Measurements from ENCODE around the gene GRIK4. TPM values are rescaled to one million over a fixed set of nuclear protein-coding genes. Genes with fewer than 3 reads are reported as not detected.

GRIK4 gene
- total and polyA plus RNA-seq, 2 donors (not counting 3 experiments of a cell fraction or from before 2014, with no cell fraction given), result 0.81 to 1.6 TPM

- Histone ChIP-seq H3K4me3 (replicated peaks in 1 of 3; ENCODE audit: insufficient read depth in 1 of 3, low read depth in 1 of 3, low read length in 3 of 3) (no peak overlapping the region), H3K27ac (ENCODE audit: insufficient read depth, low read depth, low read length) (no peak overlapping the region), H4K20me1 (replicated peaks; ENCODE audit: control insufficient read depth, extremely low read depth, insufficient read depth, low read length) (no peaks in the 10 kb centered on the region), H3K27me3 (ENCODE audit: control insufficient read depth in 2 of 2, insufficient read depth in 2 of 2, low read length in 2 of 2) (peaks cover 0 to 7% of the 10 kb centered on the region in 2 experiments), H3K36me3 (ENCODE audit: control insufficient read depth in 2 of 2, extremely low read depth in 1 of 2, insufficient read depth in 2 of 2, low read length in 2 of 2) (no peaks in the 10 kb centered on the region), H3K4me1 (ENCODE audit: control insufficient read depth, extremely low read depth, insufficient read depth, low read length) (no peaks in the 10 kb centered on the region), H2AFZ (ENCODE audit: low read depth, low read length) (no peak overlapping the region), H3K79me2 (ENCODE audit: control insufficient read depth, insufficient read depth, low read length) (no peaks in the 10 kb centered on the region), H3K9me1 (replicated peaks; ENCODE audit: control insufficient read depth, extremely low read depth, insufficient read depth, low read length) (no peaks in the 10 kb centered on the region), H3K9me3 (replicated peaks; ENCODE audit: control insufficient read depth, insufficient read depth, low read length) (no peaks in the 10 kb centered on the region), H3K9ac (replicated peaks; ENCODE audit: extremely low read depth, insufficient read depth, low read length) (no peak overlapping the region), H3K4me2 (ENCODE audit: insufficient read depth, low read length) (no peak overlapping the region)
- BruUV-seq (replicated peaks), result no TSS peak
- no peak for TF ChIP-seq JUN (IDR thresholded peaks at IDR 0.05; ENCODE audit: borderline replicate concordance, insufficient read depth, insufficient read length, low read depth)
- POLR2A ChIA-PET, result no interaction called here
- FAIRE-seq (no peak), DNase-seq (ENCODE audit: low read depth, low spot score) (no peak)
- intact Hi-C loops (cut with micrococcal nuclease) (no loop called here), dilution Hi-C loops (cut with MboI; ENCODE audit: extremely low pct_ligation_motif_present, low sequenced_read_pairs) (no loop called here)
- CTCF ChIA-PET, result interaction anchor here (1.8 to 3.5 kb wide), 2 partner anchors 17 to 134 kb away, joined by 5 to 17 read pairs; no protein-coding TSS in a partner anchor
Observed at GRCh38 chr11:120667934-120668333, 156.4 kb downstream of the GRIK4 start.

GRCh38 chr11:120668537-120668936 lies 157.0 kb downstream of the GRIK4 start:
- Histone ChIP-seq H3K79me2 (ENCODE audit: control insufficient read depth, insufficient read depth, low read length) (no peaks in the 10 kb centered on the region), H3K36me3 (ENCODE audit: control insufficient read depth in 2 of 2, extremely low read depth in 1 of 2, insufficient read depth in 2 of 2, low read length in 2 of 2) (no peaks in the 10 kb centered on the region), H2AFZ (ENCODE audit: low read depth, low read length) (no peak overlapping the region), H3K4me2 (ENCODE audit: insufficient read depth, low read length) (no peak overlapping the region), H3K9me3 (replicated peaks; ENCODE audit: control insufficient read depth, insufficient read depth, low read length) (no peaks in the 10 kb centered on the region), H3K4me1 (ENCODE audit: control insufficient read depth, extremely low read depth, insufficient read depth, low read length) (no peaks in the 10 kb centered on the region), H3K27ac (ENCODE audit: insufficient read depth, low read depth, low read length) (no peak overlapping the region), H4K20me1 (replicated peaks; ENCODE audit: control insufficient read depth, extremely low read depth, insufficient read depth, low read length) (no peaks in the 10 kb centered on the region), H3K9ac (replicated peaks; ENCODE audit: extremely low read depth, insufficient read depth, low read length) (no peak overlapping the region), H3K9me1 (replicated peaks; ENCODE audit: control insufficient read depth, extremely low read depth, insufficient read depth, low read length) (no peaks in the 10 kb centered on the region), H3K27me3 (ENCODE audit: control insufficient read depth in 2 of 2, insufficient read depth in 2 of 2, low read length in 2 of 2) (peaks cover 0 to 2% of the 10 kb centered on the region in 2 experiments), H3K4me3 (replicated peaks in 1 of 3; ENCODE audit: insufficient read depth in 1 of 3, low read depth in 1 of 3, low read length in 3 of 3) (no peak overlapping the region)
- DNase-seq (ENCODE audit: low read depth, low spot score) (no peak), FAIRE-seq (no peak)
- intact Hi-C loops (cut with micrococcal nuclease) (no loop called here), dilution Hi-C loops (cut with MboI; ENCODE audit: extremely low pct_ligation_motif_present, low sequenced_read_pairs) (no loop called here)
- ChIA-PET POLR2A (no interaction called here), CTCF (interaction anchor here (1.8 to 3.5 kb wide), 2 partner anchors 17 to 134 kb away, joined by 5 to 17 read pairs; no protein-coding TSS in a partner anchor)
- TF ChIP-seq, protein P1, sequence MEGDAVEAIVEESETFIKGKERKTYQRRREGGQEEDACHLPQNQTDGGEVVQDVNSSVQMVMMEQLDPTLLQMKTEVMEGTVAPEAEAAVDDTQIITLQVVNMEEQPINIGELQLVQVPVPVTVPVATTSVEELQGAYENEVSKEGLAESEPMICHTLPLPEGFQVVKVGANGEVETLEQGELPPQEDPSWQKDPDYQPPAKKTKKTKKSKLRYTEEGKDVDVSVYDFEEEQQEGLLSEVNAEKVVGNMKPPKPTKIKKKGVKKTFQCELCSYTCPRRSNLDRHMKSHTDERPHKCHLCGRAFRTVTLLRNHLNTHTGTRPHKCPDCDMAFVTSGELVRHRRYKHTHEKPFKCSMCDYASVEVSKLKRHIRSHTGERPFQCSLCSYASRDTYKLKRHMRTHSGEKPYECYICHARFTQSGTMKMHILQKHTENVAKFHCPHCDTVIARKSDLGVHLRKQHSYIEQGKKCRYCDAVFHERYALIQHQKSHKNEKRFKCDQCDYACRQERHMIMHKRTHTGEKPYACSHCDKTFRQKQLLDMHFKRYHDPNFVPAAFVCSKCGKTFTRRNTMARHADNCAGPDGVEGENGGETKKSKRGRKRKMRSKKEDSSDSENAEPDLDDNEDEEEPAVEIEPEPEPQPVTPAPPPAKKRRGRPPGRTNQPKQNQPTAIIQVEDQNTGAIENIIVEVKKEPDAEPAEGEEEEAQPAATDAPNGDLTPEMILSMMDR (IDR thresholded peaks at IDR 0.05; ENCODE audit: extremely low read depth in 1 of 2, insufficient read depth in 1 of 2, low read depth in 1 of 2, low read length in 2 of 2), result no peak
- TF ChIP-seq, protein P2, sequence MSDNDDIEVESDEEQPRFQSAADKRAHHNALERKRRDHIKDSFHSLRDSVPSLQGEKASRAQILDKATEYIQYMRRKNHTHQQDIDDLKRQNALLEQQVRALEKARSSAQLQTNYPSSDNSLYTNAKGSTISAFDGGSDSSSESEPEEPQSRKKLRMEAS (IDR thresholded peaks at IDR 0.05; ENCODE audit: insufficient read depth, insufficient read length), result no peak
- TF ChIP-seq POLR2A (IDR thresholded peaks at IDR 0.05; ENCODE audit: low read depth, low read length), result no peak
- TF ChIP-seq JUN (IDR thresholded peaks at IDR 0.05; ENCODE audit: borderline replicate concordance, insufficient read depth, insufficient read length, low read depth), result no peak
- TF ChIP-seq POLR2AphosphoS5 (IDR thresholded peaks at IDR 0.05; ENCODE audit: insufficient read depth, low read depth, low read length), result no peak
- no peak for TF ChIP-seq FOS (IDR thresholded peaks at IDR 0.05; ENCODE audit: borderline replicate concordance, insufficient read depth, low read length)
- BruUV-seq (replicated peaks), result no TSS peak
